ENCODE data around the gene C4BPA. TPM values are rescaled to one million over a fixed set of nuclear protein-coding genes. Genes with fewer than 3 reads are reported as not detected.

The C4BPA gene
- total RNA-seq, 1 donor from 2014 or later, result not detected

DNA sequence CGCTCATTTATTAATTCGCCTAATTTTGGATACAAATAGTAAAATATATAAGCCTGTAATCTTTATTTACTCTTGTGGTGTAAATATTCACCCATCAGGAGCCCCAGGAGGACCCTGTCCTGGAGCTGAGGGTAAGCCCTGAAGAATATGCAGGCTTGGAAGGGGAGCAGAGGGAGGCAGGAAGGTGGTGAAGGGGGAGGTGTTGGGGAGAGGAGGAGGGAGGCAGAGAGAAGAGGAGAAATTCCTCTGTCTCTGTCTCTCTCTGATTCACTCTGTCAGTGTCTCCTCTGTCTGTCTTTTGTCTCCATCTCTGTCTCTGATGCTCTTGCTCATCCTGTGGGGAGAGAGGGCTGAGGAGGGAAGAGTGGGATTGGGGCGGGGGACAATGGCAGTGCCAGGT, 18.1 kb upstream of the C4BPA start:
- H3K36me3 Mint-ChIP-seq (ENCODE audit: low read depth, unreplicated experiment), result no peaks in the 10 kb centered on the region
- Histone ChIP-seq H3K27me3 (ENCODE audit: insufficient read depth, low read length) (peaks cover 5% of the 10 kb centered on the region), H3K36me3 (ENCODE audit: insufficient read depth, low read length) (no peaks in the 10 kb centered on the region), H3K27ac (ENCODE audit: low read depth, low read length) (no peak overlapping the region), H3K9ac (ENCODE audit: low read length) (no peak overlapping the region), H3K79me2 (ENCODE audit: insufficient read depth, low read length) (no peaks in the 10 kb centered on the region), H3K4me1 (ENCODE audit: insufficient read depth, low read length) (peaks cover 3% of the 10 kb centered on the region), H2AFZ (ENCODE audit: low read depth, low read length) (no peak overlapping the region), H4K20me1 (ENCODE audit: insufficient read depth, low read length) (no peaks in the 10 kb centered on the region), H3K9me3 (ENCODE audit: insufficient read depth, low read depth, low read length) (no peaks in the 10 kb centered on the region), H3K4me2 (ENCODE audit: low read length) (no peak overlapping the region), H3K4me3 (ENCODE audit: insufficient read depth, low read depth, low read length) (no peak overlapping the region)
- no peaks in the 10 kb centered on the region for H3K27me3 Mint-ChIP-seq (ENCODE audit: low read depth, unreplicated experiment)
- TF ChIP-seq, protein P1, sequence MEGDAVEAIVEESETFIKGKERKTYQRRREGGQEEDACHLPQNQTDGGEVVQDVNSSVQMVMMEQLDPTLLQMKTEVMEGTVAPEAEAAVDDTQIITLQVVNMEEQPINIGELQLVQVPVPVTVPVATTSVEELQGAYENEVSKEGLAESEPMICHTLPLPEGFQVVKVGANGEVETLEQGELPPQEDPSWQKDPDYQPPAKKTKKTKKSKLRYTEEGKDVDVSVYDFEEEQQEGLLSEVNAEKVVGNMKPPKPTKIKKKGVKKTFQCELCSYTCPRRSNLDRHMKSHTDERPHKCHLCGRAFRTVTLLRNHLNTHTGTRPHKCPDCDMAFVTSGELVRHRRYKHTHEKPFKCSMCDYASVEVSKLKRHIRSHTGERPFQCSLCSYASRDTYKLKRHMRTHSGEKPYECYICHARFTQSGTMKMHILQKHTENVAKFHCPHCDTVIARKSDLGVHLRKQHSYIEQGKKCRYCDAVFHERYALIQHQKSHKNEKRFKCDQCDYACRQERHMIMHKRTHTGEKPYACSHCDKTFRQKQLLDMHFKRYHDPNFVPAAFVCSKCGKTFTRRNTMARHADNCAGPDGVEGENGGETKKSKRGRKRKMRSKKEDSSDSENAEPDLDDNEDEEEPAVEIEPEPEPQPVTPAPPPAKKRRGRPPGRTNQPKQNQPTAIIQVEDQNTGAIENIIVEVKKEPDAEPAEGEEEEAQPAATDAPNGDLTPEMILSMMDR (IDR thresholded peaks at IDR 0.05; ENCODE audit: insufficient read depth, low read depth, low read length), result no peak
- no peak for TF ChIP-seq EZH2 (IDR thresholded peaks at IDR 0.05; ENCODE audit: insufficient read depth, low read length)
- H3K4me3 Mint-ChIP-seq (ENCODE audit: unreplicated experiment), result no peak overlapping the region
- DNase-seq (ENCODE audit: low read depth) (no peak), FAIRE-seq (no peak)
- H3K9me3 Mint-ChIP-seq (ENCODE audit: unreplicated experiment), result peaks cover 2% of the 10 kb centered on the region
- H3K27ac Mint-ChIP-seq (ENCODE audit: unreplicated experiment), result no peak overlapping the region
- peaks cover 42% of the 10 kb centered on the region for H3K4me1 Mint-ChIP-seq (ENCODE audit: low read depth, unreplicated experiment)

DNA sequence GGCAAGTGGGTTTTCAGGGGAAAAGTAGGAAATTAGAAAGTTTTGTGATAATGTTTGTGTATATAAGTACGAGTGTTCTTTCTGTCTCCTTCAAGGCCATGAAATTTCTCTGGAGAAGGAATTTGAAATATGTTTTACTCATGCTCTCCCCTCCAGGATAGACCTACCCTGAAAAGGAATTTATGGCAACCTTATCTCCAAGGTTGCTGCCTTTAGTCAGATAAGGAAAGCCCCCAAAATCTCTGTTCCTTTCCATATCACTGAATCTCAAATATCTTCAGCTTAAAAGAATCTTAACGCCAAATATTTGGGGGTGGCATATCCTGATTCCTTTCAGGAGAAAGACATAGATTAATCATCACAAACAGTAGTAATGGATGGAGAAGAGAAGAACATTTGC, 15.9 kb upstream of the C4BPA start:
- no peak overlapping the region for H3K4me3 Mint-ChIP-seq (ENCODE audit: unreplicated experiment)

More for the DNA sequence above, 15.9 kb upstream of the C4BPA start:
- peak overlapping the region; percentile 84 for H3K27ac Mint-ChIP-seq (ENCODE audit: unreplicated experiment)
- DNase-seq (ENCODE audit: low read depth), result peak; percentile 54
- Histone ChIP-seq H3K27ac (ENCODE audit: low read depth, low read length) (no peak overlapping the region), H3K79me2 (ENCODE audit: insufficient read depth, low read length) (no peaks in the 10 kb centered on the region), H3K9ac (ENCODE audit: low read length) (no peak overlapping the region), H3K27me3 (ENCODE audit: insufficient read depth, low read length) (no peaks in the 10 kb centered on the region), H2AFZ (ENCODE audit: low read depth, low read length) (no peak overlapping the region), H3K9me3 (ENCODE audit: insufficient read depth, low read depth, low read length) (no peaks in the 10 kb centered on the region), H3K4me1 (ENCODE audit: insufficient read depth, low read length) (peaks cover 3% of the 10 kb centered on the region), H3K36me3 (ENCODE audit: insufficient read depth, low read length) (no peaks in the 10 kb centered on the region), H4K20me1 (ENCODE audit: insufficient read depth, low read length) (no peaks in the 10 kb centered on the region), H3K4me3 (ENCODE audit: insufficient read depth, low read depth, low read length) (no peak overlapping the region), H3K4me2 (ENCODE audit: low read length) (peak overlapping the region; percentile 10)
- no peaks in the 10 kb centered on the region for H3K36me3 Mint-ChIP-seq (ENCODE audit: low read depth, unreplicated experiment)
- FAIRE-seq, result no peak
- TF ChIP-seq EZH2 (IDR thresholded peaks at IDR 0.05; ENCODE audit: insufficient read depth, low read length), result no peak
- TF ChIP-seq, protein P1 (IDR thresholded peaks at IDR 0.05; ENCODE audit: insufficient read depth, low read depth, low read length), result no peak
- H3K27me3 Mint-ChIP-seq (ENCODE audit: low read depth, unreplicated experiment), result no peaks in the 10 kb centered on the region
- H3K4me1 Mint-ChIP-seq (ENCODE audit: low read depth, unreplicated experiment), result peaks cover 44% of the 10 kb centered on the region
- H3K9me3 Mint-ChIP-seq (ENCODE audit: unreplicated experiment), result no peaks in the 10 kb centered on the region

Data from astrocyte (in vitro differentiated cells and primary cell).